NT2/D1 (cell line): ENCODE results near the gene CLEC2L.

Experiments
- SUZ12 ChIP-seq: IDR thresholded peaks from 2 replicates; pipeline ENCODE4 v1.6.1; 2011; ENCODE audit not compliant: insufficient read length, insufficient read depth; ENCODE audit errors: extremely low read depth
- ZNF274 ChIP-seq: IDR thresholded peaks from 2 replicates; pipeline ENCODE4 v1.6.1; 2011; ENCODE audit warnings: mild to moderate bottlenecking, low read depth, low read length

GRCh38 chr7:139592801-139593461, 69.4 kb downstream of the CLEC2L start:
- no peak for TF ChIP-seq ZNF274
- TF ChIP-seq SUZ12, result no peak
